Upper lobe of left lung (tissue), 6 donors: ENCODE results near the gene IP6K2. TPM values are rescaled to one million over a fixed set of nuclear protein-coding genes. Genes with fewer than 3 reads are reported as not detected.

ENCODE experiments used
- ATAC-seq, 2 donors: fragments of 200-7000 bp; cut with Tn5 transposase; one replicate each; pipeline ENCODE4 v1.9.1; 2022; ENCODE audit warnings: mild to moderate bottlenecking in 2 of 2, moderate library complexity in 2 of 2; ENCODE audit not compliant: low FRiP score in 2 of 2
- DNase-seq, 2 donors: peaks; one replicate each; pipeline ENCODE4 v3.0.0-alpha.2; 2019 to 2020
- H3K27ac ChIP-seq, 4 donors: fragments of 200-600 bp; sonication (generic); one replicate each; pipeline ENCODE4 v1.5.1; 2016 to 2019
- H3K27me3 ChIP-seq, 4 donors: fragments of 200-600 bp; sonication (generic); one replicate each; pipeline ENCODE4 v1.5.1; 2017 to 2019
- H3K36me3 ChIP-seq, 4 donors: fragments of 200-600 bp; sonication (generic); one replicate each; pipeline ENCODE4 v1.5.1; 2016 to 2019
- H3K4me1 ChIP-seq, 4 donors: fragments of 200-600 bp; sonication (generic); one replicate each; pipeline ENCODE4 v1.5.1; 2018 to 2019
- H3K4me3 ChIP-seq, 4 donors: fragments of 200-600 bp; sonication (generic); one replicate each; pipeline ENCODE4 v1.5.1; 2017 to 2019; ENCODE audit warnings: mild to moderate bottlenecking in 2 of 4, moderate library complexity in 1 of 4
- H3K9me3 ChIP-seq, 4 donors: fragments of 200-600 bp; sonication (generic); one replicate each; pipeline ENCODE4 v1.5.1; 2018 to 2019
- CTCF ChIP-seq, 6 experiments: fragments of 450-650 bp in 4 of 6; fragments of 200-600 bp in 2 of 6; sonication (generic) in 2 of 6; IDR thresholded peaks; one replicate each; pipeline ENCODE4 v1.5.1; 2016 to 2019; ENCODE audit warnings: antibody characterized with exemption in 6 of 6
- EP300 ChIP-seq, 4 donors: sonication (generic); formaldehyde crosslinking; IDR thresholded peaks; one replicate each; pipeline ENCODE4 v1.5.1; 2017; ENCODE audit warnings: antibody characterized with exemption in 4 of 4, control low read depth in 2 of 4
- POLR2A ChIP-seq, 4 donors: fragments of 450-650 bp; IDR thresholded peaks; one replicate each; pipeline ENCODE4 v1.5.1; 2016 to 2017; ENCODE audit warnings: antibody characterized with exemption in 4 of 4, mild to moderate bottlenecking in 2 of 4
- POLR2AphosphoS5 ChIP-seq, 2 donors: sonication (generic); formaldehyde crosslinking; IDR thresholded peaks; one replicate each; pipeline ENCODE4 v1.5.1; 2017; ENCODE audit warnings: antibody characterized with exemption in 2 of 2
- WGBS, 2 donors: methylation state at CpG; one replicate each; pipeline ENCODE4 v1.1.5; 2017 to 2018; 5-methylcytosine and 5-hydroxymethylcytosine counted together
- total RNA-seq, 6 donors: library from RNA; depleted of rRNA in 4 of 6; stranded (reverse); fragments of >200 nt in 4 of 6; gene quantifications; one replicate each; pipeline versions ENCODE4 v1.1.0 to v1.2.1, GENCODE V29; 2016 to 2021
- donor health status: DM: no; HTN: no; CAD: no; lungs with moderate emphysema.
- donor health status: DM: no; HTN: yes; CAD: no; lungs with severe emphysema.

Gene IP6K2
- total RNA-seq, 6 donors from 2014 or later: 53.3 to 106 (median 65.4) TPM

DNA sequence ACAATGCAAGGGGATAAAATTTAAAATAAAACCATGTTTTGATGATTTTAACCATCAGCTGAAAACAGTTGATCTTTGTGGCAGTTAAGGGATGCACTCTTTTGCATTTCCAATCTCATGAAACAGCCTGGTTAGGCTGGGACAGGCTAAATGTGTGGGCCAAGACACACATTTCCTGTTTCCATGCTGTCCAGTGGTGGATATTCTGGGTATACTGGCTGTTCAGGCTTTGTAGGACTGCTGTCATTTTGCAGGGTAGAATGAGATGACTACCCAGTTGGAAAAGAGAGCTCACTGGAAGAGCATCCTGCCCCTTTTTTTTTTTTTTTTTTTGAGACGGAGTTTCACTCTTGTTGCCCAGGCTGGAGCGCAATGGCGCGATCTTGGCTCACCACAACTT, 42.0 kb upstream of the IP6K2 start:
- H3K36me3 ChIP-seq: peaks cover 0 to 52% (median 15%) of the 10 kb centered on the region in 4 donors
- ATAC-seq: no peak
- no peak for DNase-seq
- H3K27ac ChIP-seq: no peak overlapping the region
- no peak for TF ChIP-seq POLR2A (IDR thresholded peaks at IDR 0.05)
- TF ChIP-seq EP300 (IDR thresholded peaks at IDR 0.05): no peak
- no peak for TF ChIP-seq CTCF (IDR thresholded peaks at IDR 0.05)
- no peak for TF ChIP-seq POLR2AphosphoS5 (IDR thresholded peaks at IDR 0.05)
- H3K4me1 ChIP-seq: no peaks in the 10 kb centered on the region
- 88 to 100% methylated on average over 4 of the region's 4 CpGs for WGBS, 2 donors
- no peaks in the 10 kb centered on the region for H3K9me3 ChIP-seq
- H3K4me3 ChIP-seq: no peak overlapping the region
- H3K27me3 ChIP-seq: no peaks in the 10 kb centered on the region

DNA sequence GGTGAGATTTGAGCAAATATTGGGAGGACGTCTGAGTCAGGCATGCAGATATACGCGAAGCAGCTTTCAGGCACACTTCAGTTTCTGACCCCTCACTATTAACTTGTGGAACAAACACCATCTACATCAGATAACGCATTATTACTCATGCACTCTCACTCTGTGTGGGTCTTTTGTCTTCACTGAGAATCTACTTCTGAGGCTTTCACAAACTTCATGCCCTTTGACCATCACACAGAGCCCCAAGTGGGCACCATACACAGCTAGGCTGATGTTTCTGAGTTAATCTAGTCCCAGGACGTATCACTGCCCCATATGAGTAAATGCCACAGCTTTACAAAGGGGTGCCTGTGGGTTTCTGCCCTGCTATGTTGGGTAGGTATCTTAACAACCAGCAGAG, 39.6 kb upstream of the IP6K2 start:
- Histone ChIP-seq H3K9me3 (no peaks in the 10 kb centered on the region), H3K27me3 (no peaks in the 10 kb centered on the region), H3K4me1 (no peaks in the 10 kb centered on the region), H3K4me3 (no peak overlapping the region), H3K27ac (no peak overlapping the region), H3K36me3 (peaks cover 0 to 50% (median 19%) of the 10 kb centered on the region in 4 donors)
- ATAC-seq (no peak), DNase-seq (no peak)
- WGBS, 2 donors: 88 to 93% methylated on average over 5 of the region's 5 CpGs
- TF ChIP-seq CTCF (IDR thresholded peaks at IDR 0.05) (no peak), POLR2AphosphoS5 (IDR thresholded peaks at IDR 0.05) (no peak), POLR2A (IDR thresholded peaks at IDR 0.05) (no peak), EP300 (IDR thresholded peaks at IDR 0.05) (no peak)

GRCh38 chr3:48750856-48751255, 33.8 kb upstream of the IP6K2 start:
- WGBS, 2 donors: 69 to 79% methylated on average over 1 of the region's 1 CpG

DNA sequence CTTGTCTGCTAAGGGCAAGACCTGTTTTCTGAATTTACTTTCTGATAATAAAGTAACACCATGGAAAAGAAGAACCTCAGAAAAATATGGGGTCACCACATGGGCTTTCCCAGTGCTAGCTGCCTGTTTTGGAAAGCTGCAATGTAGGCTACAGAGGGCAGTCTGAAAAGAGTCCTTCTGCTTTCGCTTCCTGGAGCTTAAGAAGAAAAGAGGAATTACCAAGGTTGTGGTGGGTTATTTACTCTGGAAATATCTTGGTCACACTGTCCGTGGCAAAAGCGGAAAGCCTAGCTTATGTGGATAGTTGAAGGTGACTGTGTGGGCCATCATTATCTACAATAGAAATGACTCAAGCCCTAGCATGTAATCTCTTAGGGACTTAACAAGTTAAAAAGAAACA, 31.7 kb upstream of the IP6K2 start:
- ATAC-seq: peak; percentile 67 to 78
- no peak for DNase-seq
- Histone ChIP-seq H3K27me3 (no peaks in the 10 kb centered on the region), H3K36me3 (peaks cover 2 to 47% (median 22%) of the 10 kb centered on the region in 4 donors), H3K4me3 (no peak overlapping the region), H3K9me3 (no peaks in the 10 kb centered on the region), H3K4me1 (peaks cover 0 to 11% (median 5%) of the 10 kb centered on the region in 4 donors), H3K27ac (peak overlapping the region in 1 of 4 donors; percentile 58)
- no peak for TF ChIP-seq CTCF (IDR thresholded peaks at IDR 0.05)
- no peak for TF ChIP-seq POLR2A (IDR thresholded peaks at IDR 0.05)
- no peak for TF ChIP-seq POLR2AphosphoS5 (IDR thresholded peaks at IDR 0.05)
- TF ChIP-seq EP300 (IDR thresholded peaks at IDR 0.05): no peak
- WGBS, 2 donors: 70 to 79% methylated on average over 3 of the region's 3 CpGs

More at GRCh38 chr3:48750856-48751255, 33.8 kb upstream of the IP6K2 start:
- no peak overlapping the region for H3K27ac ChIP-seq
- H3K36me3 ChIP-seq: peaks cover 2 to 50% (median 24%) of the 10 kb centered on the region in 4 donors
- no peak for TF ChIP-seq POLR2AphosphoS5 (IDR thresholded peaks at IDR 0.05)
- TF ChIP-seq CTCF (IDR thresholded peaks at IDR 0.05): no peak
- no peak for TF ChIP-seq EP300 (IDR thresholded peaks at IDR 0.05)
- TF ChIP-seq POLR2A (IDR thresholded peaks at IDR 0.05): no peak
- no peaks in the 10 kb centered on the region for H3K9me3 ChIP-seq
- ATAC-seq (no peak), DNase-seq (no peak)
- H3K4me3 ChIP-seq: no peak overlapping the region
- H3K4me1 ChIP-seq: peaks cover 0 to 11% (median 5%) of the 10 kb centered on the region in 4 donors
- no peaks in the 10 kb centered on the region for H3K27me3 ChIP-seq

DNA sequence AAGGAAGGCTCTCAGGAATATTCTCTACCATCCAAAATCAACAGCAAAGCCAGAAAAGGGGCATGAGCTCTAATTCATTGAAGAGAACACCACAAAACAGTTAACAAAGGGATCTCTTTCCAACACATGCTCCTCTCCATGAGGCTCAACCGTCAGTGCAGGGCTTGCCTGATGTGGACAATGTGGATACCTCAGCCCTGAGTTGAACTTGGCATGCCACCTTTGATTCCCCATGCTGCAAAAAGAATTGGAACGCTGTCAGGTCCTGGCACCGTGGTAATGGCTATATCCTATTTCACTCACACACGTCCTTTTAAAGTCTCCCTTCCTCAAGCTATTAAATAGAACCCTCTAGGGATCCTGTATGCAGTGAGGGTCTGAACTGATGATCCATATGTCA, 30.7 kb upstream of the IP6K2 start:
- no peak overlapping the region for H3K4me3 ChIP-seq
- H3K36me3 ChIP-seq: peaks cover 2 to 47% (median 20%) of the 10 kb centered on the region in 4 donors
- WGBS, 2 donors: 81 to 87% methylated on average over 4 of the region's 4 CpGs
- H3K4me1 ChIP-seq: peaks cover 0 to 11% (median 5%) of the 10 kb centered on the region in 4 donors
- no peaks in the 10 kb centered on the region for H3K27me3 ChIP-seq
- H3K9me3 ChIP-seq: no peaks in the 10 kb centered on the region
- DNase-seq: no peak
- H3K27ac ChIP-seq: peak overlapping the region in 1 of 4 donors; percentile 33
- no peak for ATAC-seq
- TF ChIP-seq EP300 (IDR thresholded peaks at IDR 0.05) (no peak), CTCF (IDR thresholded peaks at IDR 0.05) (no peak), POLR2A (IDR thresholded peaks at IDR 0.05) (no peak), POLR2AphosphoS5 (IDR thresholded peaks at IDR 0.05) (no peak)
